ENCODE results near the gene PRKD2.

DNA sequence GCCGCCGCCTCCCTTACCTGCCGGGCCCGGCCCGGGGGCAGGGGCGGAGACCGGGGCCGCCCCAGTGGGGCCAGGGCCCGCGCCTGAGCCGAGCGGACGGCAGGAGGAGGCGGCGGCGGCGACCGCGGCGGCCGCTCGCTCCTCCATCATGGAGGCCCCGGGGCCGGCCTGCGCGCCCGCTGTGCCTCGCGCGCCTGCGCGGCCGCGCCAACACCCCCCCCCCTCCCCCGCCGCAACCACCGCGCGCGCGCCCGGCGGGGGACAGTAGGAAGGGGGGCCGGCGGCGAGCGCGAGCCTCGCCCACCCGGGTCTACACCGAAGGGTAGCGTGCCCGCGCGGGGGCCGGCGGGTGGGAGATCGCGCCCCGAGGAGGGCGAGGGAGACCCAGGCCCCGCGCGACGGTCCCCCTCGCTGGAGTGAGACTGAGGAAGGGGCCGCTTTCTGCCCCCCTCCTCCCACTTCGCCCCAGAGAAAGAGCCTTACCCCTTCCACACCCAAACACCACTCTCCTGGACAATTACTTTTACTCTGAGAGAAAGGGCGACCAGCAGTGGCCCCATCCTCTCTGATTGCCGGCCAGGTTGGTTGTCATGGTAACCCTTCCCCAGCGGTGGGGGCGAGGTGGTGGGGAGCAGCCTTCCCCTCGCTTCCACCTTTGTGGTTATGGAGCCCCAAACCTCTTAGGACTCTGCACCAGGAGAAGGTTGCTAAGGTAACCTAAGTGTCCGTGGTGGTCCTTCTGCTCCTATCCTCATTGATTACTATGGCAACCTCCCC lies 29.6 kb upstream of the PRKD2 start, which contains the start of gene STRN4:
- TF ChIP-seq, protein P1, sequence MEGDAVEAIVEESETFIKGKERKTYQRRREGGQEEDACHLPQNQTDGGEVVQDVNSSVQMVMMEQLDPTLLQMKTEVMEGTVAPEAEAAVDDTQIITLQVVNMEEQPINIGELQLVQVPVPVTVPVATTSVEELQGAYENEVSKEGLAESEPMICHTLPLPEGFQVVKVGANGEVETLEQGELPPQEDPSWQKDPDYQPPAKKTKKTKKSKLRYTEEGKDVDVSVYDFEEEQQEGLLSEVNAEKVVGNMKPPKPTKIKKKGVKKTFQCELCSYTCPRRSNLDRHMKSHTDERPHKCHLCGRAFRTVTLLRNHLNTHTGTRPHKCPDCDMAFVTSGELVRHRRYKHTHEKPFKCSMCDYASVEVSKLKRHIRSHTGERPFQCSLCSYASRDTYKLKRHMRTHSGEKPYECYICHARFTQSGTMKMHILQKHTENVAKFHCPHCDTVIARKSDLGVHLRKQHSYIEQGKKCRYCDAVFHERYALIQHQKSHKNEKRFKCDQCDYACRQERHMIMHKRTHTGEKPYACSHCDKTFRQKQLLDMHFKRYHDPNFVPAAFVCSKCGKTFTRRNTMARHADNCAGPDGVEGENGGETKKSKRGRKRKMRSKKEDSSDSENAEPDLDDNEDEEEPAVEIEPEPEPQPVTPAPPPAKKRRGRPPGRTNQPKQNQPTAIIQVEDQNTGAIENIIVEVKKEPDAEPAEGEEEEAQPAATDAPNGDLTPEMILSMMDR (IDR thresholded peaks at IDR 0.05): no peak
- no peak for TF ChIP-seq POLR2A (IDR thresholded peaks at IDR 0.05)
